A549 treated with CORT108297 at 1 μM for 4 hours (cell line): Measurements from ENCODE around the gene NMB. TPM values are rescaled to one million over a fixed set of nuclear protein-coding genes. Genes with fewer than 3 reads are reported as not detected.

ENCODE experiments used
- total RNA-seq: library from RNA; stranded (reverse); fragments of 200-300 nt; extraction: Qiagen RNA extraction; gene quantifications from 5 replicates; pipeline ENCODE4 v1.2.3, GENCODE V29; 2022

NMB gene
- 15.7 to 26.4 TPM (median 24.2 TPM) in 5 replicates for total RNA-seq

DNA sequence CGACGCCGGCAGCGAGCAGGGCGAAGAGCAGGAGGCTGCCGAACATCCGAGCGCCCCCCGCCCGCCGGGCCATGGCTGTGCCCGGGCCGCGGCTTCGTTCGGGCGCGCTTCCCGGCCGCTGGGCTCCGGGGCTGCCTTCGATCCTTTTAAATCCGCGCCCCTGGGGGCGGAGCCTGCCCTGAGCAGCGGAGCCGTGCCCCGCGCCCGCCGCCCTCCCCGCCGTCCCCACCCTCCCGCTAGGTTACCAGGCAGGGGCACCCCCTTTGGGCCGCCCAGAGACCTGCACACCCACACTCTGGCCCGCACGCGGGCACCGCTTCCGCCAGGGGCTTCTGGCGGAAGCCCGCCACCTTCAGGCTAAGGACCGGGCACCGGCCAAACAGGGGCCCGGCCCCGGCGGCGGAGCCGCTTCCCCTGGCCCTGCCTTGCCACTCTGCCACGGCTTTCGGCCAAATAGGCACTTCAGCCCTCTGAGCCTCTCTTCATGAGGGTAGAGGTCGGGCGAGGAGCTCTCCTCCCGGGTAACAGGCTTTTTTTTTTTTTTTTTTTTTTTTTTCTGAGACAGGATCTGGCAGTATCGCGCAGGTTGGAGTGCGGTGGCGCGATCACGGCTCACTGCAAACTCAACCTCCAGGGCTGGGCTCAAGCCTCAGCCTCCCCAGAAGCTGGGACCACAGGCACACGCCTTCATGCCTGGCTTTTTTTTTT lies at the start of gene NMB:
Gene NMB, minus strand, starts transcription at position 120 of the 708 bp plus-strand sequence. Its CDS starts 47 bp downstream, at position 73.

GRCh38 chr15:84653910-84654688 lies 3.9 kb downstream of the NMB start, which contains the start of gene WDR73:
Gene WDR73, minus strand, starts transcription at chr15:84654283. Its CDS starts 9 bp downstream, at chr15:84654274.

Other genes starting within 250 kb of the NMB start
- gene ZSCAN2, start 57.2 kb downstream of the NMB start, total RNA-seq, result 13.9 to 16.4 TPM (median 14.5 TPM) in 5 replicates
- 38.6 to 49.7 TPM (median 39.2 TPM) in 5 replicates for gene WDR73, start 3.9 kb downstream of the NMB start, total RNA-seq
- 323 to 452 TPM (median 331 TPM) in 5 replicates for gene SEC11A, start 57.9 kb upstream of the NMB start, total RNA-seq
- 14.6 to 23.1 TPM (median 20.9 TPM) in 5 replicates for gene ZNF592, start 90.4 kb upstream of the NMB start, total RNA-seq
- 0.05 to 0.28 TPM (median 0.18 TPM) in 5 replicates for gene ALPK3, start 159.2 kb upstream of the NMB start, total RNA-seq
- 0.05 TPM in 2 of 5 replicates, not detected in the others for gene SLC28A1, start 226.5 kb upstream of the NMB start, total RNA-seq